A549 treated with CpdA at 1 μM for 4 hours (cell line): ENCODE measurements around the gene STAC3. TPM values are rescaled to one million over a fixed set of nuclear protein-coding genes. Genes with fewer than 3 reads are reported as not detected.

ENCODE experiments used
- total RNA-seq: library from RNA; stranded (reverse); fragments of 200-300 nt; extraction: Qiagen RNA extraction; gene quantifications from 5 replicates; pipeline ENCODE4 v1.2.3, GENCODE V29; 2022; ENCODE audit warnings: low read depth

The STAC3 gene
- 0.20 to 0.64 TPM (median 0.53 TPM) in 5 replicates for total RNA-seq

DNA sequence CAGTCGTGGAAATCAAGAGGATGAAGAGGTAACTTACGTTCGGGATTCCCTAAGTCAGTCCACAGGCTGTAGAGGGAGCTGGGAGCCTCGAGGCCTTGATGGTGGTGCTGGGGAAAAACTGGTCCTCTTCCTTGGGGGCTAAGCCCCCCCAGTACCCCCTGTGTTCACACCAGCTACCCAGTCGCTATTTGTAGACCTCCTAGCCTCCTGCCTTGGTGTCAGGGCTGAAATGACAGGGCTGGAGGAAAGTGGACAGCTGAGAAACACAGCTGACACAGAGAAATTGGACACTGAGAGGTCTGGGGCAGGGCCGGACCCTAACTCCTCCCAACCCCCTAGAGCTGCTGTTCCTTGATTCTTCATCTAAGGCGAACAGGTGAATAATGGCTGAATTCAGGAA, at the start of gene STAC3:
TSS of gene STAC3 (minus strand) at position 232 of the 400 bp plus-strand sequence. CDS start 1,551 bp downstream, outside the sequence.

DNA sequence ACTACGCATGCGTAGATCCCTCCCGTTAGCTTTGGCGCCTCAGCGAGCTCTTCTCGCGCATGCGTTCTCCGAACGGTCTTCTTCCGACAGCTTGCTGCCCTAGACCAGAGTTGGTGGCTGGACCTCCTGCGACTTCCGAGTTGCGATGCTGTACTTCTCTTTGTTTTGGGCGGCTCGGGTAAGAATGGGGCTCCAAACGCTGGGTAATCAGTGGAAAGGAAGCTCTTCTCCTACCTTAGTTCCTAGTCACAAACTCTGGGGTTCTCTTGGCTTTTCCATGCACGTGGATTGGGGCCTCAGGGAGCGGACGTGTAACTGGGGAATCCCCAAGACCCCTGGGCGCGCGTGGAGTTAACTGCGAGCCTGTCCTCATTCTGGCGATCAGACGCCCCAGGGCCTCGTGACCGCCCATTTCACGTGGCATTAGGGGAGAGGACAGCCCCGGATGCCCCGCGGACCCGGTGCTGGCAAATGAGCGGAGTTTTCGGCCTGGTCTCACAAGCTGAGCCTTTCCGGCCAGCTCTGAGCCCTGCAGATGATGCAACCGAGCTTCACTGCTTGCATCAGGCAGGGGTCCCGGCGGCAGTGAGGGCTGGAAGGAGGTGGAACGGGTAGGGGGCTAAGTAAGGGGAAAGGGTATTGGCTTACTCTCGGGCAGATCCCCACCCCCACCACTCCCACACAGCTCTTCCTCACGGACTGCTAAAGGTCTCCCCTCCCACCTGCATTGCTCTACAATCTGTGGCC, 21.2 kb downstream of the STAC3 start, which contains the start of gene SHMT2:
TSS of gene SHMT2 (plus strand) at position 78 of the 747 bp plus-strand sequence. CDS start at position 146, 68 bp downstream.

DNA sequence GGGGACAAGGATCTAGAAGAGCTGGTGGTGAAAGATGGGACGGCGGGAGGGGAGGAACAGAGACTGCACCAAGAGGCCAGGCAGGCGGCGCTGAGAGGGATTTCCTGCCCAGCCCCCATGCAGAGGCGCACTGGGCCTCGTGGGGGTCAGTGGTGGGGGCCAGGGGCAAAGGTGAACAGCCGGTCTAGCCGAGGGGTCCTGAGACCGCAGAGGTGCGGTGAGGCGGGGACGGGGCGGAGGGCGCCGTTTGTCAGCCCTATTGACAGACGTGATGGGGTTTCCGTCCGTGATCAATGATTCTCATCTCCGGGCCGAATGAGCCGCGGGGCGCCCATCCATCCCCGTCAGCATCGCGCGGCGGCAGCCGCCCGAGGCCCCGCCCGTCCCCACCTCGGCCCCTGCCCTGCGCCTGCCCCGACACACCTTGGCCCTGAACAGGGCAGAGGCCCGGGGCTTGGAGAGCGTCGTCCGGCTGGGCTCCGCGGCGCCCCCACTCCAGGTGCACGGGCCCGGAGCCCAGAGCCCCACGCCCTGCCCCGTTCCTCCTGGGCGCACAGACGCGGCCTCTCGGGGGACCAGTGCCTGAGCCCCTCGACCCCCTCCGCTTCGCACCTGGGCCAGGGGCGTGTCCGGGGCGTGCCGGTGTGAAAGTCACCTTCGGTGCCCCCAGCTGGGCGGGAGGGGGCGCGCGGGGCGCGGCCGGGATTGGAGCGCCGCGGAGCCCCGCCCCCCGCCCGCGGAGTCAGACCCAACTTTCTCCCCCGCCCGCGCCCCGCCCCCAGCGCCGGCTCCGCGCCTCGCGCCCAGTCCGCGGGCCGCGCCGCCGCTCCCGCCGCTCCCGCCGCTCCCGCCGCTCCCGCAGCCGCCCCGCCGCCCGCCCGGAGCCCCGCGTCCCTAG, 34.7 kb downstream of the STAC3 start, which contains the start of gene NXPH4:
TSS of gene NXPH4 (plus strand) at position 781 of the 898 bp plus-strand sequence. CDS start 176 bp downstream, outside the sequence.

Other genes starting within 250 kb of the STAC3 start
- 4.5 to 5.8 TPM (median 5.5 TPM) in 5 replicates for gene ZBTB39, start 244.6 kb downstream of the STAC3 start, total RNA-seq
- 0.18 to 0.31 TPM (median 0.24 TPM) in 3 of 5 replicates, not detected in the others for gene TAC3, start 234.7 kb downstream of the STAC3 start, total RNA-seq
- gene MYO1A, start 201.1 kb downstream of the STAC3 start, total RNA-seq: 0.12 to 0.55 TPM (median 0.22 TPM) in 4 of 5 replicates, not detected in the other
- 14.5 to 18.6 TPM (median 16.8 TPM) in 5 replicates for gene NEMP1, start 172.4 kb downstream of the STAC3 start, total RNA-seq
- gene NAB2, start 162.1 kb downstream of the STAC3 start, total RNA-seq: 15.0 to 18.4 TPM (median 17.2 TPM) in 5 replicates
- gene STAT6, start 139.8 kb downstream of the STAC3 start, total RNA-seq: 47.6 to 60.8 TPM (median 48.7 TPM) in 5 replicates
- gene LRP1, start 122.7 kb downstream of the STAC3 start, total RNA-seq: 18.5 to 27.8 TPM (median 20.2 TPM) in 5 replicates
- gene LRP1-AS, start 103.6 kb downstream of the STAC3 start, total RNA-seq: not detected in 5 replicates
- 3.8 to 6.1 TPM (median 5.9 TPM) in 5 replicates for gene NXPH4, start 34.4 kb downstream of the STAC3 start, total RNA-seq
- 127 to 135 TPM (median 131 TPM) in 5 replicates for gene SHMT2, start 21.5 kb downstream of the STAC3 start, total RNA-seq
- gene R3HDM2, start 179.9 kb upstream of the STAC3 start, total RNA-seq: 8.2 to 11.6 TPM (median 10.1 TPM) in 5 replicates
- 0.03 to 0.07 TPM in 2 of 5 replicates, not detected in the others for gene INHBC, start 183.6 kb upstream of the STAC3 start, total RNA-seq
- gene INHBE, start 204.1 kb upstream of the STAC3 start, total RNA-seq: 0.07 to 0.20 TPM (median 0.13 TPM) in 4 of 5 replicates, not detected in the other
- gene GLI1, start 208.6 kb upstream of the STAC3 start, total RNA-seq: 7.1 to 13.9 TPM (median 12.0 TPM) in 5 replicates
- 0.20 to 0.91 TPM (median 0.40 TPM) in 5 replicates for gene ARHGAP9, start 228.7 kb upstream of the STAC3 start, total RNA-seq
- gene MARS1, start 236.9 kb upstream of the STAC3 start, total RNA-seq: 151 to 225 TPM (median 156 TPM) in 5 replicates